ENCODE results near the gene EFCAB3.
"Not testable (repeated sequence)": the region's sequence is repeated elsewhere in the genome, so short reads cannot be mapped to it uniquely, and the experiment has no call there.

Gene EFCAB3

GRCh38 chr17:62465271-62465670 is 84.9 kb downstream of the EFCAB3 start:
- not testable (repeated sequence) for DNase-seq
